C4-2B (cell line): ENCODE measurements around the gene LMNTD2.

Experiments
- CTCF ChIP-seq: fragments of 450-650 bp; conservative IDR thresholded peaks from 2 replicates; pipeline ENCODE4 v1.5.1; 2017; ENCODE audit warnings: mild to moderate bottlenecking
- ZFX ChIP-seq: fragments of 450-650 bp; IDR thresholded peaks from 2 replicates; pipeline ENCODE4 v1.6.1; 2017

- TF ChIP-seq CTCF (no peak), ZFX (no peak)
These were observed 34.9 kb upstream of the LMNTD2 start for GRCh38 chr11:595400-595799.
